MCF 10A (cell line): ENCODE measurements around the gene PCSK6. TPM values are rescaled to one million over a fixed set of nuclear protein-coding genes. Genes with fewer than 3 reads are reported as not detected.

Source experiments
- BruUV-seq: library from RNA; stranded (reverse); fragments of 400-500 nt; replicated peaks from 2 replicates; lab custom pipeline; 2021; lab: Mats Ljungman, UMichigan
- CTCF ChIA-PET: fragments of 300-600 bp; sonication (Branson Sonifier 250); formaldehyde crosslinking; extraction: SDS; loops from one replicate; lab custom pipeline; 2021; ENCODE audit warnings: antibody characterized with exemption, inconsistent platforms; lab: Yijun Ruan, JAX
- POLR2A ChIA-PET: fragments of 300-600, 350-650 bp; sonication (Branson Sonifier 250); formaldehyde crosslinking; extraction: SDS; loops from one replicate; lab custom pipeline; 2020; ENCODE audit warnings: antibody characterized with exemption, inconsistent platforms; lab: Yijun Ruan, JAX
- DNase-seq: peaks from one replicate; pipeline ENCODE4 v3.0.0-alpha.2; 2018; ENCODE audit not compliant: unreplicated experiment
- H3K27ac Mint-ChIP-seq: one replicate; pipeline ENCODE4 v1.8.0; 2022; ENCODE audit warnings: mild to moderate bottlenecking, low read depth, mixed read lengths; ENCODE audit not compliant: unreplicated experiment
- H3K27me3 Mint-ChIP-seq: one replicate; pipeline ENCODE4 v1.8.0; 2022; ENCODE audit warnings: mixed read lengths; ENCODE audit not compliant: insufficient read depth, unreplicated experiment
- H3K36me3 Mint-ChIP-seq: one replicate; pipeline ENCODE4 v1.8.0; 2022; ENCODE audit warnings: mild to moderate bottlenecking, moderate library complexity, mixed read lengths; ENCODE audit not compliant: insufficient read depth, unreplicated experiment
- H3K4me1 Mint-ChIP-seq: one replicate; pipeline ENCODE4 v1.8.0; 2022; ENCODE audit warnings: mixed read lengths; ENCODE audit not compliant: insufficient read depth, unreplicated experiment
- H3K4me3 Mint-ChIP-seq: one replicate; pipeline ENCODE4 v1.8.0; 2022; ENCODE audit warnings: mild to moderate bottlenecking, moderate library complexity, mixed read lengths; ENCODE audit not compliant: unreplicated experiment
- H3K9me3 Mint-ChIP-seq: one replicate; pipeline ENCODE4 v1.8.0; 2022; ENCODE audit warnings: mixed read lengths; ENCODE audit not compliant: unreplicated experiment
- intact Hi-C: fragments of 100-400 bp; cut with micrococcal nuclease; formaldehyde crosslinking; loops from 2 replicates; pipeline ENCODE4 v1.14.1; 2022
- total RNA-seq: library from RNA; stranded (reverse); gene quantifications from 2 replicates; pipeline ENCODE4 v1.2.3, GENCODE V29; 2022
- TF ChIP-seq, protein P1 (sequence below): fragments of 200-600 bp; IDR thresholded peaks from one replicate; pipeline ENCODE4 v1.8.0; 2022; ENCODE audit warnings: antibody characterized with exemption, mild to moderate bottlenecking; ENCODE audit not compliant: unreplicated experiment

Gene PCSK6
- total RNA-seq, 1 experiment from 2014 or later, result 30.8 TPM

DNA sequence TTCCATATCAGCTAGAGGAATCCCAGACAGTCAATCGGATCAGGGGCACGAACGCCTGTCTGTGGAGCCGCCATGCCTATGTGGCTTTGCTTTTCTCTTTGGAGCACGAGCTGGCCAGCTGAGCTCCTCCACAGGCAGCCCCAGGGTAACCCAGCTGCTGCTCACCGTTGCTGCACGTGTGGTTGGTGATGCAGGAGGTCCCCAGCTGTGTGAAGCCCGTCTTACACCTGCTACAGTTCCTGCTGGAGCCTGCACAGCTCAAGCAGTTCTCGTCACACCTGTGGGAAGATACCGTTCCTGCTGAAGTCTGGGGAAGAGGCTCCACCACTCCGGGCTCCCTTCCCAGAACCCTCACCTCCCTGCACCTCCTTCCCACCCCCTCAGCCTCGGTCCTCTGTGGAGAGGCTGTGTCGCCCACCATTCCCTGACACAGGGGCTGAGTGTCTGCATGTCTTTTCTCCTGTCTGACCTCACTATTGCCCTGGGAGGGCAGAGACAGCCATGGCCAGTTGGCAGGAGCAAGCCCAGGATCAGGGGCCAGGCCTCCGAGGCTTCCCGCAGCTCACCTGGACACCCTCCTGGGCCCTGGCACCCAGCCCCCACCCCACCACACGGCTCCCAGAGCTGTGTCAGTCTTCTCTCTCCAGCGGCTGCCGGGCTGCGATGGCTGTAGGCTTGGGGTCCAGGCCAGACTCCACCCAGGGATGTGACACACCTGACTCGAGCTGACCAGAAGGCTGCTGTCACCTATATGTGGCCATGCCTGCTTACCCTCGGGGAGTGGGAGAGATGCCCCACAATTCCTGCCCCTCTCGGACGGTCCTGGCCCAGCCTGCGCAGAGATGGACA lies 182.2 kb downstream of the PCSK6 start:
- Mint-ChIP-seq H3K4me1 (no peaks in the 10 kb centered on the region), H3K27ac (no peak overlapping the region), H3K27me3 (no peaks in the 10 kb centered on the region), H3K9me3 (peaks cover 5% of the 10 kb centered on the region), H3K4me3 (no peak overlapping the region), H3K36me3 (no peaks in the 10 kb centered on the region)
- intact Hi-C loops, result no loop called here
- POLR2A ChIA-PET, result no interaction called here
- TF ChIP-seq, protein P1, sequence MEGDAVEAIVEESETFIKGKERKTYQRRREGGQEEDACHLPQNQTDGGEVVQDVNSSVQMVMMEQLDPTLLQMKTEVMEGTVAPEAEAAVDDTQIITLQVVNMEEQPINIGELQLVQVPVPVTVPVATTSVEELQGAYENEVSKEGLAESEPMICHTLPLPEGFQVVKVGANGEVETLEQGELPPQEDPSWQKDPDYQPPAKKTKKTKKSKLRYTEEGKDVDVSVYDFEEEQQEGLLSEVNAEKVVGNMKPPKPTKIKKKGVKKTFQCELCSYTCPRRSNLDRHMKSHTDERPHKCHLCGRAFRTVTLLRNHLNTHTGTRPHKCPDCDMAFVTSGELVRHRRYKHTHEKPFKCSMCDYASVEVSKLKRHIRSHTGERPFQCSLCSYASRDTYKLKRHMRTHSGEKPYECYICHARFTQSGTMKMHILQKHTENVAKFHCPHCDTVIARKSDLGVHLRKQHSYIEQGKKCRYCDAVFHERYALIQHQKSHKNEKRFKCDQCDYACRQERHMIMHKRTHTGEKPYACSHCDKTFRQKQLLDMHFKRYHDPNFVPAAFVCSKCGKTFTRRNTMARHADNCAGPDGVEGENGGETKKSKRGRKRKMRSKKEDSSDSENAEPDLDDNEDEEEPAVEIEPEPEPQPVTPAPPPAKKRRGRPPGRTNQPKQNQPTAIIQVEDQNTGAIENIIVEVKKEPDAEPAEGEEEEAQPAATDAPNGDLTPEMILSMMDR, result no peak
- CTCF ChIA-PET, result interaction anchor here (0.6 to 4.3 kb wide), 2 partner anchors 207 to 334 kb away, joined by 3 to 25 read pairs; no protein-coding TSS in a partner anchor
- no peak for DNase-seq
- BruUV-seq, result no TSS peak

DNA sequence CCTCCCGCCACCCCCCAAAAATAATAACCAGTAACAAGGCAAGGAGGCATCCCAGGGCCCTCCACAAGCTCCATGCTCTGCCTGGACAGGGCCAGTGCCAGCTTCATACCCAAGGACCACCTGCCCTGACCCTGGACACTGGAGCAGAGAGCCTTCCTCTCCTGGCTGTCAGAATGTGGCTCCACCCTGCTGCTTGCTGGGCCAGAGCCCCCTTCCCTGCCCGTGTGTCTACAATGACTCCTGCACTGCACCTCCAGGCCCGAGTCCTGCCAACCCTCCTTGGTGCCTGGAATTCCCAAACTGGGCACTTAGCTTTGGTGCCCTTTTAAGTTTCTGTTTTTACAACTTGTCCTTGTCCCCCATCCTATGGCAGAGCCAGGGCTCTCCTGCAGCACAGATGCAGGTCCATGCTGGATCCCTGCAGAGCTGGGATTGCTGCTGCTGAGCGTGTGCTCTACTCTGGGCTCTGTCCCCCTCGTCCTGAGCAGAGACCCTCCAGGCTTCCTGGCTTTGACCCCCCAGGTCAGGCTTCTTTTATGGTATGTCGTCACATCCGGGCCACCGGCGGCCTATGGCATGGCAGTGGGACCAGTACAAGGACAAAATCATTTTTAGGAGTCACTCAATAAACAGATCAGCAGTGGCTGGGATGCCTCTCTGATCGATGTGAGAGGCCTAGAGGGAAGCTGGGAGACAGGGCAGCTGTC lies 183.0 kb downstream of the PCSK6 start:
- no peaks in the 10 kb centered on the region for H3K36me3 Mint-ChIP-seq
- intact Hi-C loops, result no loop called here
- no peak overlapping the region for H3K27ac Mint-ChIP-seq
- ChIA-PET POLR2A (interaction anchor here (1.5 kb wide), 1 partner anchor 12 kb away, joined by 5 read pairs; the partner anchor contains the start of gene SNRPA1), CTCF (interaction anchor here (0.6 to 4.3 kb wide), 2 partner anchors 335 to 415 kb away, joined by 3 to 25 read pairs; no protein-coding TSS in a partner anchor)
- H3K27me3 Mint-ChIP-seq, result no peaks in the 10 kb centered on the region
- no peak overlapping the region for H3K4me3 Mint-ChIP-seq
- no peak for DNase-seq
- H3K4me1 Mint-ChIP-seq, result no peaks in the 10 kb centered on the region
- TF ChIP-seq, protein P1, result no peak
- no TSS peak for BruUV-seq
- H3K9me3 Mint-ChIP-seq, result no peaks in the 10 kb centered on the region

DNA sequence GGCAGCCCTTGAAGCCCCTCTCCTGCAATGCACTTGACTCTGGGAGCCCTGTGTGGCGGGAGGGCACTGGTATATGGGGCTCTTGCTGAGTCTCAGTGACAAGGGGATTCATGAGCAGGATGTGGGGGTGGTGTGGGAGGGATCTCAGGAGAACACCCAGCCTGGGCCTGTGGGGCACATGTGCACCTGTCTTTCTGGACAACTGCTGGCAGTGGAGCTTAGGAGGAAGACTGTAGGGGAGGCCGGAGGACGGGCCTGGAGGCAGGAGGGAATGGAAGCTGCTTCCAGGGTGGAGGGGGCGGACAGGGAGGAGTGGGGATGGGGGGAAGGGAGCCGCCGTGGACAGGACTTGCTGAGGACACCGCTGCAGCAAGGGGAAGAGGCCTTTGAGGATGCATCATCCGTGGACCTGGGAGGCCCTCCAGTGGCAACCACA lies 183.7 kb downstream of the PCSK6 start:
- POLR2A ChIA-PET, result interaction anchor here (1.5 kb wide), 1 partner anchor 11 kb away, joined by 5 read pairs; the partner anchor contains the start of gene SNRPA1
- no peaks in the 10 kb centered on the region for H3K36me3 Mint-ChIP-seq
- CTCF ChIA-PET, result interaction anchor here (4.3 kb wide), 1 partner anchor 335 kb away, joined by 25 read pairs; no protein-coding TSS in a partner anchor
- no peak overlapping the region for H3K4me3 Mint-ChIP-seq
- intact Hi-C loops, result no loop called here
- TF ChIP-seq, protein P1, result no peak
- no peaks in the 10 kb centered on the region for H3K9me3 Mint-ChIP-seq
- DNase-seq, result no peak
- no peak overlapping the region for H3K27ac Mint-ChIP-seq
- no peaks in the 10 kb centered on the region for H3K27me3 Mint-ChIP-seq
- no peaks in the 10 kb centered on the region for H3K4me1 Mint-ChIP-seq
- BruUV-seq, result no TSS peak
